ENCODE data around the gene RTN4RL2.

Gene RTN4RL2

GRCh38 chr11:57500515-57500914 lies 40.2 kb downstream of the RTN4RL2 start:
- no peak for TF ChIP-seq CTCF (IDR thresholded peaks at IDR 0.05; ENCODE audit: low read depth, low read length, missing control alignments)
- DNase-seq (ENCODE audit: extremely low read depth, low read depth): no peak
- H3K4me3 ChIP-seq (replicated peaks; ENCODE audit: low read depth, low read length): no peak overlapping the region

DNA sequence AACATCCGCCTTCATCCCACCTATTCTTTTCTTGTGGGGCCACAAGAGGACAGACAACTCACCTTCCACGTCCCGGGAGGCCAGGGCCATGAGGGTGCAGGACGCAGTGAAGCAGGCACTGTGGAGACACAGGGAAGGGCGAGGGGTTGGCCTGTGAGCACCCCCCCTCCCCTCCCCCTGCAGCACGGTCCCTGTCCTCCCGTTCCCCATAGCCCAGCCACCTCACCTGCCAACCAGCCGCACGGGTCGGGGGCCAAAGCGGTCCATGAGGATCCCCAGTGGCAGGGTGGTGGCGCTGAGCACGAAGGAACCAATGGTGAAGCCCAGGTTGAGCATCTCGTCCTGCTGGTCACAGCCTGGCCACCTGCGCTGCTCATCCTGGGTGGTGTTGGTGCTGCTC lies 40.6 kb downstream of the RTN4RL2 start:
- TF ChIP-seq CTCF (IDR thresholded peaks at IDR 0.05; ENCODE audit: low read depth, low read length, missing control alignments): no peak
- no peak for DNase-seq (ENCODE audit: extremely low read depth, low read depth)
- no peak overlapping the region for H3K4me3 ChIP-seq (replicated peaks; ENCODE audit: low read depth, low read length)

GRCh38 chr11:57501953-57502352 lies 41.6 kb downstream of the RTN4RL2 start:
- no peak for TF ChIP-seq CTCF (IDR thresholded peaks at IDR 0.05; ENCODE audit: low read depth, low read length, missing control alignments)
- DNase-seq (ENCODE audit: extremely low read depth, low read depth): no peak
- no peak overlapping the region for H3K4me3 ChIP-seq (replicated peaks; ENCODE audit: low read depth, low read length)

DNA sequence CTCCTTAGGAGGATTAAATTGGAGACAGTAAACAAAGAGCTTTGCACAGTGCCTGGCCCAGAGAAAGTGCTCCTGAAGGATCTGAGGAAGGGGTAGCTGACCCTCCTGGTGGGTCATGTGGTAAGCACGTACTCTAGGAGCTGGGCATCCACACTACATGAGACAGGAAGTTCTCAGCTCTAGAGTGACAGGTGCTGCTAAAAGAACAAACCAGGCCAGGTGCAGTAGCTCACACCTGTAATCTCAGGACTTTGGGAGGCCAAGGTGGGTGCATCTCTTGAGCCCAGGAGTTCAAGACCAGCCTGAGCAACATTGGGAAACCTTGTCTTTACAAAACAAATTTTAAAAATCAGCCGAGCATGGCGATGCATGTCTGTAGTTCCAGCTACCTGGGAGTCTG lies 42.0 kb downstream of the RTN4RL2 start:
- H3K4me3 ChIP-seq (replicated peaks; ENCODE audit: low read depth, low read length): no peak overlapping the region
- no peak for DNase-seq (ENCODE audit: extremely low read depth, low read depth)
- TF ChIP-seq CTCF (IDR thresholded peaks at IDR 0.05; ENCODE audit: low read depth, low read length, missing control alignments): no peak

GRCh38 chr11:57502870-57503269 lies 42.5 kb downstream of the RTN4RL2 start:
- TF ChIP-seq CTCF (IDR thresholded peaks at IDR 0.05; ENCODE audit: low read depth, low read length, missing control alignments): no peak
- DNase-seq (ENCODE audit: extremely low read depth, low read depth): no peak
- H3K4me3 ChIP-seq (replicated peaks; ENCODE audit: low read depth, low read length): no peak overlapping the region

DNA sequence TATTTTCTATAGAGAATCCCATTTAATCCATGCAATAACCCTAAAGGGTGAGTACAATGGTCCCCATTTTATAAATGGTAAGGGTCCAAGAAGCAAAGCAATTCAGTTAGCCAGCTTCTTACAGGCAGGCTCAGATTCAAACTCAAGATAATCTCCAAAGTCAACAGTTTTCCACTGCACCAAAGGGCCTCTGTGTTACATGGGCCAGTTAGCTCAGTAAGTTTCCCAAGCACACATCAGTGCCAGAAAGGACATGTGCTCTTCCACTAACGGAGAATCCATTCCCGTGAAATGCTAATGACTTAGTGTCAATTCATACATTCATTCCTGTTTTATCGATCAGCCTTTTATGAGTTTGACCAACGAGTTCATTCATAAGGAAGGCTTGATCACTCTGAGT lies 44.2 kb downstream of the RTN4RL2 start:
- no peak for TF ChIP-seq CTCF (IDR thresholded peaks at IDR 0.05; ENCODE audit: low read depth, low read length, missing control alignments)
- no peak for DNase-seq (ENCODE audit: extremely low read depth, low read depth)
- no peak overlapping the region for H3K4me3 ChIP-seq (replicated peaks; ENCODE audit: low read depth, low read length)

- TF ChIP-seq CTCF (IDR thresholded peaks at IDR 0.05; ENCODE audit: low read depth, low read length, missing control alignments): no peak
- no peak for DNase-seq (ENCODE audit: extremely low read depth, low read depth)
Measured at GRCh38 chr11:57506522-57506921, 46.2 kb downstream of the RTN4RL2 start.

More at GRCh38 chr11:57506522-57506921, 46.2 kb downstream of the RTN4RL2 start:
- no peak overlapping the region for H3K4me3 ChIP-seq (replicated peaks; ENCODE audit: low read depth, low read length)

Measured in HFF-Myc (cell line).